Measurements from ENCODE around the gene PRG3. TPM values are rescaled to one million over a fixed set of nuclear protein-coding genes. Genes with fewer than 3 reads are reported as not detected.

The PRG3 gene
- total and polyA plus RNA-seq, 2 of the 4 experiments (the other 2 are of a cell fraction) = not detected

GRCh38 chr11:57376095-57377090, 4.6 kb downstream of the PRG3 start:
- H2AK5ac ChIP-seq (ENCODE audit: low read depth, low read length) = no peak overlapping the region
- H4K5ac ChIP-seq (ENCODE audit: low read depth, low read length) = no peak overlapping the region
- H3K9ac ChIP-seq (ENCODE audit: low read depth, low read length) = no peak overlapping the region
- H3K4ac ChIP-seq (ENCODE audit: low read depth, low read length) = no peak overlapping the region
- no peak overlapping the region for H3K14ac ChIP-seq (replicated peaks; ENCODE audit: low read depth, low read length)
- H2BK15ac ChIP-seq (ENCODE audit: low read depth, low read length) = no peak overlapping the region
- no peak overlapping the region for H2BK20ac ChIP-seq (ENCODE audit: low read depth, low read length)
- no peaks in the 10 kb centered on the region for H3K9me3 ChIP-seq (ENCODE audit: control insufficient read depth, insufficient read depth, low read length)
- no peak overlapping the region for H3K56ac ChIP-seq (ENCODE audit: extremely low read depth, insufficient read depth, low read length)
- no peak overlapping the region for H4K8ac ChIP-seq (ENCODE audit: low read depth in 2 of 2, low read length in 2 of 2)
- ChIA-PET CTCF (no interaction called here), POLR2A (ENCODE audit: unreplicated experiment) (no interaction called here)
- no peak overlapping the region for H4K91ac ChIP-seq (ENCODE audit: insufficient read depth, low read depth, low read length)
- intact Hi-C loops (cut with micrococcal nuclease) (no loop called here), in situ Hi-C loops (cut with MboI; ENCODE audit: low sequenced_read_pairs) (no loop called here), dilution Hi-C loops (cut with HindIII; ENCODE audit: low sequenced_read_pairs, unreplicated experiment) (no loop called here)
- no peak overlapping the region for H2BK120ac ChIP-seq (ENCODE audit: low read depth, low read length)
- peaks cover 7% of the 10 kb centered on the region; the same call in 1 of the 2 replicates for H3K27me3 ChIP-seq (ENCODE audit: control insufficient read depth, insufficient read depth, low read length)
- TF ChIP-seq POLR2A (IDR thresholded peaks at IDR 0.05; ENCODE audit: low read depth, low read length) = no peak
- no peak for TF ChIP-seq RFX5 (IDR thresholded peaks at IDR 0.05; ENCODE audit: low read depth, low read length)
- TF ChIP-seq, protein P1, sequence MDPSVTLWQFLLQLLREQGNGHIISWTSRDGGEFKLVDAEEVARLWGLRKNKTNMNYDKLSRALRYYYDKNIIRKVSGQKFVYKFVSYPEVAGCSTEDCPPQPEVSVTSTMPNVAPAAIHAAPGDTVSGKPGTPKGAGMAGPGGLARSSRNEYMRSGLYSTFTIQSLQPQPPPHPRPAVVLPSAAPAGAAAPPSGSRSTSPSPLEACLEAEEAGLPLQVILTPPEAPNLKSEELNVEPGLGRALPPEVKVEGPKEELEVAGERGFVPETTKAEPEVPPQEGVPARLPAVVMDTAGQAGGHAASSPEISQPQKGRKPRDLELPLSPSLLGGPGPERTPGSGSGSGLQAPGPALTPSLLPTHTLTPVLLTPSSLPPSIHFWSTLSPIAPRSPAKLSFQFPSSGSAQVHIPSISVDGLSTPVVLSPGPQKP (IDR thresholded peaks at IDR 0.05; ENCODE audit: borderline replicate concordance, low read depth, low read length) = no peak
- TF ChIP-seq RAD21 (IDR thresholded peaks at IDR 0.05; ENCODE audit: low read length) = no peak
- no peak for TF ChIP-seq CHD1 (IDR thresholded peaks at IDR 0.05; ENCODE audit: low read depth, low read length)
- H3K4me3 ChIP-seq (ENCODE audit: insufficient read depth, low read depth, low read length) = no peak overlapping the region
- no peak overlapping the region for H3K23ac ChIP-seq (ENCODE audit: low read depth, low read length)
- H3K4me1 ChIP-seq (ENCODE audit: control insufficient read depth, insufficient read depth, low read length) = no peaks in the 10 kb centered on the region
- no peak overlapping the region for H2AK9ac ChIP-seq (replicated peaks; ENCODE audit: low read depth, low read length, poor library complexity)
- 0 out of 2 replicates have a peak, but pooled peaks cover 6% of the 10 kb centered on the region for H4K20me1 ChIP-seq (ENCODE audit: insufficient read depth, low read length)
- H3K18ac ChIP-seq (ENCODE audit: low read depth, low read length) = no peak overlapping the region
- no peak overlapping the region for H2AFZ ChIP-seq (replicated peaks; ENCODE audit: low read length, poor library complexity)
- no TSS peak for BruUV-seq (replicated peaks)
- no peak overlapping the region for H2BK5ac ChIP-seq (ENCODE audit: low read depth, low read length, poor library complexity, severe bottlenecking)
- H3K79me1 ChIP-seq (ENCODE audit: low read depth in 1 of 2, low read length in 2 of 2) = no peaks in the 10 kb centered on the region
- 65% methylated on average over 7 of the region's 26 CpGs; no CpG with 5 or more reads in 1 of the 2 experiments for WGBS, 2 experiments (ENCODE audit: extremely low coverage in 2 of 2, insufficient read length in 1 of 2)
- no peaks in the 10 kb centered on the region for H3K9me1 ChIP-seq (ENCODE audit: insufficient read depth, low read length)
- no peak for DNase-seq
- no peak overlapping the region for H3K27ac ChIP-seq (ENCODE audit: insufficient read depth, low read length)
- ATAC-seq (ENCODE audit: low read depth) = no peak
- no peak overlapping the region for H3K4me2 ChIP-seq (ENCODE audit: low read depth, low read length)
- H3K36me3 ChIP-seq (ENCODE audit: control insufficient read depth, insufficient read depth, low read length) = no peaks in the 10 kb centered on the region

All from IMR-90 (cell line).